Small intestine (tissue), 4 donors: ENCODE measurements around the gene IL37. TPM values are rescaled to one million over a fixed set of nuclear protein-coding genes. Genes with fewer than 3 reads are reported as not detected.

ENCODE experiments used
- polyA plus RNA-seq, 4 donors: library from polyadenylated mRNA; stranded (reverse) in 3 of 4; unstranded in 1 of 4; fragments of 200-250 nt in 3 of 4; fragments of 120-200 nt in 1 of 4; gene quantifications; one replicate each; pipeline versions ENCODE4 v1.2.1 to v1.2.3, GENCODE V29; 2013
- donor health status: healthy with polysubstance abuse.
- donor health status: Bipolar disorder and iron deficiency.
- donor health status: healthy.

Gene IL37
- polyA plus RNA-seq, 4 donors: 1.6 TPM; not detected in 3

Other genes starting within 250 kb of the IL37 start
- under 1 TPM in 2 of 4 donors, not detected in 2; 0.04 to 0.86 TPM for gene NT5DC4, start 190.1 kb upstream of the IL37 start, polyA plus RNA-seq
- gene CKAP2L, start 146.6 kb upstream of the IL37 start, polyA plus RNA-seq: 1 to 10 TPM in 2 of 4 donors, not detected in 2; 3.6 to 8.0 TPM
- gene IL1A, start 126.7 kb upstream of the IL37 start, polyA plus RNA-seq: under 1 TPM in 2 of 4 donors, not detected in 2; 0.06 to 0.24 TPM
- gene IL1B, start 74.4 kb upstream of the IL37 start, polyA plus RNA-seq: 1 to 10 TPM; 2.7 to 5.3 (median 3.1) TPM
- gene IL36G, start 66.8 kb downstream of the IL37 start, polyA plus RNA-seq: under 1 TPM in 1 of 4 donors, not detected in 3; 0.50 TPM
- gene IL36A, start 94.3 kb downstream of the IL37 start, polyA plus RNA-seq: under 1 TPM in 1 of 4 donors, not detected in 3; 0.09 TPM
- gene IL36B, start 141.7 kb downstream of the IL37 start, polyA plus RNA-seq: not detected
- gene IL36RN, start 148.0 kb downstream of the IL37 start, polyA plus RNA-seq: not detected
- gene IL1F10, start 156.8 kb downstream of the IL37 start, polyA plus RNA-seq: under 1 TPM in 1 of 4 donors, not detected in 3; 0.25 TPM
- gene IL1RN, start 216.4 kb downstream of the IL37 start, polyA plus RNA-seq: 10 to 100 TPM in 3 of 4 donors, under 1 TPM in 1; 0.44 to 69.8 (median 24.3) TPM